ENCODE data around the gene ARMH1. TPM values are rescaled to one million over a fixed set of nuclear protein-coding genes. Genes with fewer than 3 reads are reported as not detected.

ARMH1 gene
- total RNA-seq, 1 experiment from 2014 or later: 2.8 TPM

DNA sequence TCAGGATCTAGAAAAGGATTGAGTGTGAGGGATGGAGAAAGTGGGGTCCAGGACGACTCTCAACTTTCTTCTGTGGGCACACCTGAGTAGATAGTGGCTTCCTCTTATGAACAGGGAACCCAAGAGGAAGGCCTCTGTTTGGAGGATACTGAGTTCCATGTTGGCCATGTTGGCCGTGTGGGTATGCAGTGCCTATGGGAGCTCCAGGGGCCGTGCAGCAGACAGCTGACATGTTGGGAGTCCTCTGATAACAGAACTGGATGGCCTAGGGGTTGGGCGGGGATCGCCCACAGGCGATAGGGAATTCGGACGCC lies 43.2 kb upstream of the ARMH1 start:
- ATAC-seq: no peak; the same call in 1 of the 2 replicates
- TF ChIP-seq SIN3A (IDR thresholded peaks at IDR 0.05; ENCODE audit: borderline replicate concordance, insufficient read depth, low read depth, low read length) (no peak), TCF7L2 (IDR thresholded peaks at IDR 0.05; ENCODE audit: low read depth, low read length) (no peak), POLR2AphosphoS5 (IDR thresholded peaks at IDR 0.05; ENCODE audit: low read depth, low read length) (no peak)
- TF ChIP-seq, protein P1, sequence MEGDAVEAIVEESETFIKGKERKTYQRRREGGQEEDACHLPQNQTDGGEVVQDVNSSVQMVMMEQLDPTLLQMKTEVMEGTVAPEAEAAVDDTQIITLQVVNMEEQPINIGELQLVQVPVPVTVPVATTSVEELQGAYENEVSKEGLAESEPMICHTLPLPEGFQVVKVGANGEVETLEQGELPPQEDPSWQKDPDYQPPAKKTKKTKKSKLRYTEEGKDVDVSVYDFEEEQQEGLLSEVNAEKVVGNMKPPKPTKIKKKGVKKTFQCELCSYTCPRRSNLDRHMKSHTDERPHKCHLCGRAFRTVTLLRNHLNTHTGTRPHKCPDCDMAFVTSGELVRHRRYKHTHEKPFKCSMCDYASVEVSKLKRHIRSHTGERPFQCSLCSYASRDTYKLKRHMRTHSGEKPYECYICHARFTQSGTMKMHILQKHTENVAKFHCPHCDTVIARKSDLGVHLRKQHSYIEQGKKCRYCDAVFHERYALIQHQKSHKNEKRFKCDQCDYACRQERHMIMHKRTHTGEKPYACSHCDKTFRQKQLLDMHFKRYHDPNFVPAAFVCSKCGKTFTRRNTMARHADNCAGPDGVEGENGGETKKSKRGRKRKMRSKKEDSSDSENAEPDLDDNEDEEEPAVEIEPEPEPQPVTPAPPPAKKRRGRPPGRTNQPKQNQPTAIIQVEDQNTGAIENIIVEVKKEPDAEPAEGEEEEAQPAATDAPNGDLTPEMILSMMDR (IDR thresholded peaks at IDR 0.05): no peak
- CTCF ChIA-PET: interaction anchor here (1.0 kb wide), 1 partner anchor 21 kb away, joined by 9 read pairs; no protein-coding TSS in a partner anchor
- in situ Hi-C loops (cut with HindIII; ENCODE audit: low pct_unique_long_range_greater_than_20kb, low sequenced_read_pairs): no loop called here
- no peaks in the 10 kb centered on the region for H3K27me3 ChIP-seq (ENCODE audit: control insufficient read depth, insufficient read depth, low read length)
- no peak for DNase-seq (ENCODE audit: low read depth, low spot score)
- peaks cover 6% of the 10 kb centered on the region for H3K4me1 ChIP-seq (ENCODE audit: control insufficient read depth, insufficient read depth, low read length)
- no TSS peak for BruUV-seq (replicated peaks)
- H3K27ac ChIP-seq (ENCODE audit: low read length): peak overlapping the region; percentile 96
- H3K4me3 ChIP-seq (ENCODE audit: low read depth in 2 of 2, low read length in 2 of 2): peak overlapping the region; percentile 48 to 88
- intact Hi-C loops (cut with micrococcal nuclease; ENCODE audit: unreplicated experiment): no loop called here
- POLR2A ChIA-PET: interaction anchor here (0.5 to 1.1 kb wide), 2 partner anchors 43 to 494 kb away, joined by 3 read pairs; partner anchors contain the start of genes ARMH1 and TMEM53
- H3K9me3 ChIP-seq (ENCODE audit: control insufficient read depth, insufficient read depth, low read depth, low read length): no peaks in the 10 kb centered on the region
- peaks cover 7% of the 10 kb centered on the region for H3K36me3 ChIP-seq (ENCODE audit: control insufficient read depth, insufficient read depth, low read length)

DNA sequence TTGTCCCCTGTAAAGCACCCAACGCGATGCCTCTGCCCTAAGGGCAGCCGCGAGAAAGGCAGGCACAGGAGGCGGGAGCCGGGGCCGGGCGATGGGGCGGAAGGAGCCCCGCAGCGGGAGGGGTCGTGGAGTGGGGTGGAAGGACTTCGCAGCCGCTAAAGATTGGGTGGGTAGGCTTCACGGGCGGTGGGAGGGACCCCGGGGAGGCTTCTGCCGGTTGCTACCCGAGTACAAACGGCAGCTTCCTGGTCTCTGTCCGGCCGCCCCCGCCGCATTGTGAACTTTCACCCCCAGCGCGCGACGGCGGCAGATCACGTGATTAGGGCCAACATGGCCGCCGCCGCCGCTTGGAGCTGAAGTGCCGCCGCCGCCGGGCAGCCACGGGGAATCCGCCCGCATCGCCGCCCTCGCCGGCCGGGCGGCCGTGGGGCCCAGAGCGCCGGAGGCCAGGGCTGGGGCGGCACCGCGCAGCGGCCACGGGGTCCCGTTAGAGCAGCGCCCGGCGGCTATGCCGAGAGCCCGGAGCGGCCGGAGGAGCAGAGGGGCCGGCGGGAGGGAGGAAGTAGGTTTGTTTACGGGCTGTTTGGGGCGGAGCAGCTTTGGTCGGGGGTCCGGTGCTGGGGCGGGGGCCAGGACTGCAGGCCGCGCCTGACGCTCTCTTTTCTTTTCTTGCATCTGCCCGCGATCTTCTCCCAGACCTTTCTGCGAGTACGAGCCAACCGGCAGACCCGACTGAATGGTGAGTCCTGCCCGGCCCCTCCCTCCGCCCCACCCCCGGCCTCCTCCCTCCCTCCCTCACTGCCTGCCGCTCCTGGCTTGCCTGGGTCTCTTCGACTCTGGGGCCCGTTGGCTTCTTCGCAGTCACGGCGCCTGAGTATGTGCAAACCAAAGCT lies 42.6 kb upstream of the ARMH1 start:
- ChIA-PET CTCF (interaction anchor here (1.0 kb wide), 1 partner anchor 21 kb away, joined by 9 read pairs; no protein-coding TSS in a partner anchor), POLR2A (interaction anchor here (0.5 to 1.0 kb wide), 5 partner anchors 10 to 495 kb away, joined by 3 to 10 read pairs (median 4); no protein-coding TSS in a partner anchor)
- Histone ChIP-seq H3K4me3 (ENCODE audit: low read depth in 2 of 2, low read length in 2 of 2) (peak overlapping the region; percentile 48 to 88), H3K4me1 (ENCODE audit: control insufficient read depth, insufficient read depth, low read length) (peaks cover 6% of the 10 kb centered on the region), H3K27ac (ENCODE audit: low read length) (peak overlapping the region; percentile 96), H3K9me3 (ENCODE audit: control insufficient read depth, insufficient read depth, low read depth, low read length) (no peaks in the 10 kb centered on the region), H3K27me3 (ENCODE audit: control insufficient read depth, insufficient read depth, low read length) (no peaks in the 10 kb centered on the region), H3K36me3 (ENCODE audit: control insufficient read depth, insufficient read depth, low read length) (peaks cover 7% of the 10 kb centered on the region)
- intact Hi-C loops (cut with micrococcal nuclease; ENCODE audit: unreplicated experiment): no loop called here
- DNase-seq (ENCODE audit: low read depth, low spot score) (no peak), ATAC-seq (peak; percentile 89)
- in situ Hi-C loops (cut with HindIII; ENCODE audit: low pct_unique_long_range_greater_than_20kb, low sequenced_read_pairs): no loop called here
- TF ChIP-seq, protein P1 (IDR thresholded peaks at IDR 0.05): no peak
- TF ChIP-seq TCF7L2 (IDR thresholded peaks at IDR 0.05; ENCODE audit: low read depth, low read length) (no peak), POLR2AphosphoS5 (IDR thresholded peaks at IDR 0.05; ENCODE audit: low read depth, low read length) (peak; percentile 93), SIN3A (IDR thresholded peaks at IDR 0.05; ENCODE audit: borderline replicate concordance, insufficient read depth, low read depth, low read length) (0 out of 2 replicates have a peak, but pooled peaks have one; percentile 42)
- TF ChIP-seq, protein P2, sequence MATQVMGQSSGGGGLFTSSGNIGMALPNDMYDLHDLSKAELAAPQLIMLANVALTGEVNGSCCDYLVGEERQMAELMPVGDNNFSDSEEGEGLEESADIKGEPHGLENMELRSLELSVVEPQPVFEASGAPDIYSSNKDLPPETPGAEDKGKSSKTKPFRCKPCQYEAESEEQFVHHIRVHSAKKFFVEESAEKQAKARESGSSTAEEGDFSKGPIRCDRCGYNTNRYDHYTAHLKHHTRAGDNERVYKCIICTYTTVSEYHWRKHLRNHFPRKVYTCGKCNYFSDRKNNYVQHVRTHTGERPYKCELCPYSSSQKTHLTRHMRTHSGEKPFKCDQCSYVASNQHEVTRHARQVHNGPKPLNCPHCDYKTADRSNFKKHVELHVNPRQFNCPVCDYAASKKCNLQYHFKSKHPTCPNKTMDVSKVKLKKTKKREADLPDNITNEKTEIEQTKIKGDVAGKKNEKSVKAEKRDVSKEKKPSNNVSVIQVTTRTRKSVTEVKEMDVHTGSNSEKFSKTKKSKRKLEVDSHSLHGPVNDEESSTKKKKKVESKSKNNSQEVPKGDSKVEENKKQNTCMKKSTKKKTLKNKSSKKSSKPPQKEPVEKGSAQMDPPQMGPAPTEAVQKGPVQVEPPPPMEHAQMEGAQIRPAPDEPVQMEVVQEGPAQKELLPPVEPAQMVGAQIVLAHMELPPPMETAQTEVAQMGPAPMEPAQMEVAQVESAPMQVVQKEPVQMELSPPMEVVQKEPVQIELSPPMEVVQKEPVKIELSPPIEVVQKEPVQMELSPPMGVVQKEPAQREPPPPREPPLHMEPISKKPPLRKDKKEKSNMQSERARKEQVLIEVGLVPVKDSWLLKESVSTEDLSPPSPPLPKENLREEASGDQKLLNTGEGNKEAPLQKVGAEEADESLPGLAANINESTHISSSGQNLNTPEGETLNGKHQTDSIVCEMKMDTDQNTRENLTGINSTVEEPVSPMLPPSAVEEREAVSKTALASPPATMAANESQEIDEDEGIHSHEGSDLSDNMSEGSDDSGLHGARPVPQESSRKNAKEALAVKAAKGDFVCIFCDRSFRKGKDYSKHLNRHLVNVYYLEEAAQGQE (IDR thresholded peaks at IDR 0.05; ENCODE audit: insufficient read depth in 1 of 2, low read depth in 2 of 2, low read length in 1 of 2): no peak
- no TSS peak for BruUV-seq (replicated peaks)
